ENCODE measurements around the gene STYK1.

GRCh38 chr12:10668526-10668925, 5.3 kb downstream of the STYK1 start:
- TF ChIP-seq, protein P1, sequence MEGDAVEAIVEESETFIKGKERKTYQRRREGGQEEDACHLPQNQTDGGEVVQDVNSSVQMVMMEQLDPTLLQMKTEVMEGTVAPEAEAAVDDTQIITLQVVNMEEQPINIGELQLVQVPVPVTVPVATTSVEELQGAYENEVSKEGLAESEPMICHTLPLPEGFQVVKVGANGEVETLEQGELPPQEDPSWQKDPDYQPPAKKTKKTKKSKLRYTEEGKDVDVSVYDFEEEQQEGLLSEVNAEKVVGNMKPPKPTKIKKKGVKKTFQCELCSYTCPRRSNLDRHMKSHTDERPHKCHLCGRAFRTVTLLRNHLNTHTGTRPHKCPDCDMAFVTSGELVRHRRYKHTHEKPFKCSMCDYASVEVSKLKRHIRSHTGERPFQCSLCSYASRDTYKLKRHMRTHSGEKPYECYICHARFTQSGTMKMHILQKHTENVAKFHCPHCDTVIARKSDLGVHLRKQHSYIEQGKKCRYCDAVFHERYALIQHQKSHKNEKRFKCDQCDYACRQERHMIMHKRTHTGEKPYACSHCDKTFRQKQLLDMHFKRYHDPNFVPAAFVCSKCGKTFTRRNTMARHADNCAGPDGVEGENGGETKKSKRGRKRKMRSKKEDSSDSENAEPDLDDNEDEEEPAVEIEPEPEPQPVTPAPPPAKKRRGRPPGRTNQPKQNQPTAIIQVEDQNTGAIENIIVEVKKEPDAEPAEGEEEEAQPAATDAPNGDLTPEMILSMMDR (IDR thresholded peaks at IDR 0.05; ENCODE audit: insufficient read depth, low read length, poor library complexity, severe bottlenecking), result no peak
- TF ChIP-seq EZH2phosphoT487 (conservative IDR thresholded peaks at IDR 0.05; ENCODE audit: low read length), result no peak
